NB4 (cell line): Measurements from ENCODE around the gene PAQR7.

ENCODE experiments used
- MAX ChIP-seq: IDR thresholded peaks from 2 replicates; pipeline ENCODE4 v1.6.1; 2011; ENCODE audit warnings: low read depth, low read length
- POLR2A ChIP-seq: IDR thresholded peaks from 2 replicates; pipeline ENCODE4 v1.6.1; 2011; ENCODE audit warnings: mild to moderate bottlenecking; ENCODE audit not compliant: insufficient read length; ENCODE audit errors: extremely low read depth
- TF ChIP-seq, protein P1 (sequence below): IDR thresholded peaks from one replicate; pipeline ENCODE4 v1.5.1; 2012; ENCODE audit warnings: low read depth, low read length

DNA sequence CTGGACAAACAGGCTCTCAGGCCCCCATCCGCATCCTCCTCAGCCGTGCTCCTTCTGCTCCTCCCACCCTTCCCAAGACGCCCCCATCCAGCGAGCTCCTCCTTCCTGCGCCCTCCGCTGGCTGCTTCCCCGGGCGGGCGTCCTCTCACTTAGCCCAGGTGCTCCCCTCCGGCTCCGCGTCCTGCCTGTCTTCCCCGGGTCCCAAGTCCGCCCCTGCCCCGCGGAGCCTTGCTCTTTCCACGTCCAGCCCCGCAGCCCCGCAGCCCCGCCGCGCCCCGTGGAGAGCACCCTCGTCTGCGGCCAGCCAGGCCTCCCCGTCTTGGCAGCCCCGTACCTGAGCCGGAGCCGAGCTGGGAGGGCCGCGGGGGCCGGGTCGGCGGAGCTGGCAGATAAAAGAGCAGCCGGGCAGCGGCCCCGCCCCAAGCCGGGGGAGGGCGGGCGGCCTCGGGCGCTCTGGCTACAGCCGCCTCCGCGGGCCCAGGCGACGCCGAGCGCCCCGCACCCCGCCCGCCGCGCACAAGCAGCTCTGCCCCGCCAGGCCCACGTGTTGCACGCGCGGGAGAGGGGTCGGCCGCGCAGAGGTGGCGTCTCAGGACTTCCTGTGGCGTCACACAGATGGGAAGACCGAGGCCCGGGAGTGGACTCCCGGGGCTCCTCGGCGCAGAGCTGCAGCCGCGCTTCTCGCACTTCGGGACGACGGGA is at the start of gene PAQR7:
- TF ChIP-seq, protein P1, sequence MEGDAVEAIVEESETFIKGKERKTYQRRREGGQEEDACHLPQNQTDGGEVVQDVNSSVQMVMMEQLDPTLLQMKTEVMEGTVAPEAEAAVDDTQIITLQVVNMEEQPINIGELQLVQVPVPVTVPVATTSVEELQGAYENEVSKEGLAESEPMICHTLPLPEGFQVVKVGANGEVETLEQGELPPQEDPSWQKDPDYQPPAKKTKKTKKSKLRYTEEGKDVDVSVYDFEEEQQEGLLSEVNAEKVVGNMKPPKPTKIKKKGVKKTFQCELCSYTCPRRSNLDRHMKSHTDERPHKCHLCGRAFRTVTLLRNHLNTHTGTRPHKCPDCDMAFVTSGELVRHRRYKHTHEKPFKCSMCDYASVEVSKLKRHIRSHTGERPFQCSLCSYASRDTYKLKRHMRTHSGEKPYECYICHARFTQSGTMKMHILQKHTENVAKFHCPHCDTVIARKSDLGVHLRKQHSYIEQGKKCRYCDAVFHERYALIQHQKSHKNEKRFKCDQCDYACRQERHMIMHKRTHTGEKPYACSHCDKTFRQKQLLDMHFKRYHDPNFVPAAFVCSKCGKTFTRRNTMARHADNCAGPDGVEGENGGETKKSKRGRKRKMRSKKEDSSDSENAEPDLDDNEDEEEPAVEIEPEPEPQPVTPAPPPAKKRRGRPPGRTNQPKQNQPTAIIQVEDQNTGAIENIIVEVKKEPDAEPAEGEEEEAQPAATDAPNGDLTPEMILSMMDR, result no peak
- TF ChIP-seq MAX (no peak), POLR2A (no peak)
